HepG2 (cell line): ENCODE results near the gene ECE2. TPM values are rescaled to one million over a fixed set of nuclear protein-coding genes. Genes with fewer than 3 reads are reported as not detected.

Source experiments
- ARNTL ChIP-seq: sonication (generic); formaldehyde crosslinking; IDR thresholded peaks from 2 replicates; pipeline ENCODE4 v1.4.0; 2020; ENCODE audit warnings: mild to moderate bottlenecking, missing genetic modification reagents
- CBX2 ChIP-seq, 2 experiments: fragments of 200-600 bp in 1 of 2; sonication (generic); formaldehyde crosslinking in 1 of 2; IDR thresholded peaks; 2 replicates each; pipeline versions ENCODE4 v1.7.0 to v1.8.1; 2018 to 2022; ENCODE audit warnings: low read depth in 2 of 2, low read length in 1 of 2, mild to moderate bottlenecking in 1 of 2, missing genetic modification reagents in 1 of 2
- ETS1 ChIP-seq: sonication (generic); formaldehyde crosslinking; IDR thresholded peaks from 2 replicates; pipeline ENCODE4 v1.4.0; 2020; ENCODE audit warnings: missing genetic modification reagents
- IKZF5 ChIP-seq: IDR thresholded peaks from 2 replicates; pipeline ENCODE4 v1.6.1; 2018; ENCODE audit warnings: missing genetic modification reagents, mild to moderate bottlenecking, missing compliant biosample characterization
- MIER2 ChIP-seq: IDR thresholded peaks from 2 replicates; pipeline ENCODE4 v1.6.1; 2016; ENCODE audit warnings: missing biosample characterization, missing genetic modification reagents
- NFYB ChIP-seq: sonication (generic); formaldehyde crosslinking; IDR thresholded peaks from 2 replicates; pipeline ENCODE4 v1.4.0; 2020; ENCODE audit warnings: missing genetic modification reagents
- PRDM10 ChIP-seq: sonication (generic); formaldehyde crosslinking; IDR thresholded peaks from 2 replicates; pipeline ENCODE4 v1.4.0; 2020; ENCODE audit warnings: low read depth, missing genetic modification reagents
- SIX4 ChIP-seq: sonication (generic); formaldehyde crosslinking; IDR thresholded peaks from 2 replicates; pipeline ENCODE4 v1.4.0; 2020; ENCODE audit warnings: missing genetic modification reagents
- SP140L ChIP-seq: sonication (generic); formaldehyde crosslinking; IDR thresholded peaks from 2 replicates; pipeline ENCODE4 v1.4.0; 2020; ENCODE audit warnings: missing genetic modification reagents, borderline replicate concordance
- ZBTB33 ChIP-seq: sonication (generic); formaldehyde crosslinking; IDR thresholded peaks from 2 replicates; pipeline ENCODE4 v1.4.0; 2020; ENCODE audit warnings: missing genetic modification reagents
- ZFP41 ChIP-seq: sonication (generic); formaldehyde crosslinking; IDR thresholded peaks from 2 replicates; pipeline ENCODE4 v1.4.0; 2020; ENCODE audit warnings: mild to moderate bottlenecking, missing genetic modification reagents, borderline replicate concordance
- ZNF24 ChIP-seq: fragments of 450-650 bp; IDR thresholded peaks from 2 replicates; pipeline ENCODE4 v1.6.1; 2017; ENCODE audit warnings: antibody characterized with exemption, mild to moderate bottlenecking
- ZNF296 ChIP-seq: sonication (generic); formaldehyde crosslinking; conservative IDR thresholded peaks from 2 replicates; pipeline ENCODE4 v1.5.0; 2020; ENCODE audit warnings: mild to moderate bottlenecking, missing genetic modification reagents
- ZNF3 ChIP-seq: IDR thresholded peaks from 2 replicates; pipeline ENCODE4 v1.7.0; 2017; ENCODE audit warnings: inconsistent platforms
- ZNF652 ChIP-seq: IDR thresholded peaks from 2 replicates; pipeline ENCODE4 v1.6.1; 2016; ENCODE audit warnings: low read depth, borderline replicate concordance
- ZNF670 ChIP-seq: sonication (generic); formaldehyde crosslinking; IDR thresholded peaks from 2 replicates; pipeline ENCODE4 v1.8.0; 2022; ENCODE audit warnings: mild to moderate bottlenecking, missing genetic modification reagents, borderline replicate concordance
- ZNF691 ChIP-seq: sonication (generic); formaldehyde crosslinking; IDR thresholded peaks from 2 replicates; pipeline ENCODE4 v1.4.0; 2020; ENCODE audit warnings: missing genetic modification reagents, low read depth, mild to moderate bottlenecking, borderline replicate concordance
- ZNF704 ChIP-seq: sonication (generic); formaldehyde crosslinking; IDR thresholded peaks from 2 replicates; pipeline ENCODE4 v1.8.1; 2023; ENCODE audit warnings: mild to moderate bottlenecking, inconsistent platforms, moderate library complexity, missing genetic modification reagents, borderline replicate concordance
- polyA plus RNA-seq, 8 experiments: library from polyadenylated mRNA; depleted of rRNA in 3 of 8; stranded (reverse) in 7 of 8; unstranded in 1 of 8; fragments of >200 nt; fragmentation: Illumina TruSeq in 4 of 8; extraction: Trizol in 4 of 8; gene quantifications; 2 replicates each; pipeline versions ENCODE4 v1.2.1 to v1.2.3, GENCODE V29; 2011 to 2016; ENCODE audit warnings: low read depth in 4 of 8, missing spikeins in 1 of 8, mixed read lengths in 1 of 8; ENCODE audit not compliant: insufficient read depth in 1 of 8
- total RNA-seq, 5 experiments: library from RNA; depleted of rRNA; stranded (reverse); fragments of >200 nt; fragmentation: Illumina TruSeq; extraction: Trizol; gene quantifications; 2 replicates each; pipeline ENCODE4 v1.2.3, GENCODE V29; 2016; ENCODE audit warnings: low read depth in 1 of 5

Gene ECE2
- total and polyA plus RNA-seq, 2 of the 13 experiments (the other 11 are each of a cell fraction or from before 2014, with no cell fraction given), result not detected

GRCh38 chr3:184335661-184336546, 60.1 kb downstream of the ECE2 start (continued):
- TF ChIP-seq PRDM10 (CRISPR knock-in tag), result no peak; the same call in 1 of the 2 replicates
- no peak for TF ChIP-seq ETS1 (CRISPR knock-in tag)
- TF ChIP-seq ZNF24, result no peak
- TF ChIP-seq ZBTB33, result no peak
- TF ChIP-seq ZNF670, result peak; percentile 79; the same call in 1 of the 2 replicates
- 0 out of 2 replicates have a peak, but pooled peaks have one; percentile 52 for TF ChIP-seq SIX4 (CRISPR knock-in tag)
- TF ChIP-seq ZNF296 (CRISPR knock-in tag), result no peak
- no peak for TF ChIP-seq ZNF704
- TF ChIP-seq IKZF5, result peak; percentile 48; the same call in 1 of the 2 replicates
- TF ChIP-seq ZFP41 (CRISPR knock-in tag), result no peak
- no peak for TF ChIP-seq ARNTL
- no peak for TF ChIP-seq CBX2 (IDR thresholded peaks at IDR 0.05; ENCODE audit: low read depth, low read length)
- no peak for TF ChIP-seq CBX2 (CRISPR knock-in tag; IDR thresholded peaks at IDR 0.05; ENCODE audit: low read depth)
- peak; percentile 31; the same call in 1 of the 2 replicates for TF ChIP-seq NFYB (CRISPR knock-in tag)
- TF ChIP-seq MIER2 (CRISPR knock-in tag), result no peak
- TF ChIP-seq ZNF652 (CRISPR knock-in tag), result no peak
- 0 out of 2 replicates have a peak, but pooled peaks have one; percentile 11 for TF ChIP-seq SP140L
- TF ChIP-seq ZNF691 (CRISPR knock-in tag), result no peak
- no peak for TF ChIP-seq ZNF3 (CRISPR knock-in tag)
